IPS-NIHi11 (cell line): ENCODE data around the gene MAGEA2.
"Not testable (repeated sequence)": the region's sequence is repeated elsewhere in the genome, so short reads cannot be mapped to it uniquely, and the experiment has no call there.

Experiments used
- DNase-seq: peaks from one replicate; pipeline ENCODE4 v3.0.0; 2012; ENCODE audit warnings: mixed read lengths, low spot score

MAGEA2 gene

GRCh38 chrX:152706500-152706899 is 47.1 kb downstream of the MAGEA2 start:
- DNase-seq = not testable (repeated sequence)

DNA sequence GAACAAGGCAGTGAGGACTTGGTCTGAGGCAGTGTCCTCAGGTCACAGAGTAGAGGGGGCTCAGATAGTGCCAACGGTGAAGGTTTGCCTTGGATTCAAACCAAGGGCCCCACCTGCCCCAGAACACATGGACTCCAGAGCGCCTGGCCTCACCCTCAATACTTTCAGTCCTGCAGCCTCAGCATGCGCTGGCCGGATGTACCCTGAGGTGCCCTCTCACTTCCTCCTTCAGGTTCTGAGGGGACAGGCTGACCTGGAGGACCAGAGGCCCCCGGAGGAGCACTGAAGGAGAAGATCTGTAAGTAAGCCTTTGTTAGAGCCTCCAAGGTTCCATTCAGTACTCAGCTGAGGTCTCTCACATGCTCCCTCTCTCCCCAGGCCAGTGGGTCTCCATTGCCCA is 53.3 kb downstream of the MAGEA2 start:
- not testable (repeated sequence) for DNase-seq
